C4-2B (cell line): ENCODE data around the gene TRIM23.

ENCODE experiments used
- H3K27ac ChIP-seq: fragments of 450-650 bp; 2 replicates; pipeline ENCODE4 v1.5.1; 2017
- CTCF ChIP-seq: fragments of 450-650 bp; conservative IDR thresholded peaks from 2 replicates; pipeline ENCODE4 v1.5.1; 2017; ENCODE audit warnings: mild to moderate bottlenecking
- ZFX ChIP-seq: fragments of 450-650 bp; IDR thresholded peaks from 2 replicates; pipeline ENCODE4 v1.6.1; 2017

The TRIM23 gene

GRCh38 chr5:65624025-65624570 lies at the start of gene TRIM23:
TSS of gene TRIM23 (minus strand) at chr5:65624333. CDS start at chr5:65624274, 59 bp downstream.
- H3K27ac ChIP-seq, result peak within 1 kb of the TSS; percentile 88

GRCh38 chr5:65672796-65673195 lies 48.7 kb upstream of the TRIM23 start:
- TF ChIP-seq ZFX, result no peak
- no peak for TF ChIP-seq CTCF
- no peak overlapping the region for H3K27ac ChIP-seq

More at GRCh38 chr5:65624025-65624570, at the start of gene TRIM23:
- TF ChIP-seq ZFX, result peak; percentile 71; the same call in 1 of the 2 replicates
- TF ChIP-seq CTCF, result no peak

GRCh38 chr5:65668696-65669095 lies 44.6 kb upstream of the TRIM23 start:
- H3K27ac ChIP-seq, result no peak overlapping the region
- TF ChIP-seq CTCF (no peak), ZFX (no peak)

- TF ChIP-seq ZFX (no peak), CTCF (peak; percentile 64)
- no peak overlapping the region for H3K27ac ChIP-seq
These were observed 39.8 kb upstream of the TRIM23 start for GRCh38 chr5:65663804-65664521.

- TF ChIP-seq CTCF, result no peak
- no peak for TF ChIP-seq ZFX
- no peak overlapping the region for H3K27ac ChIP-seq
These were observed 30.6 kb upstream of the TRIM23 start for GRCh38 chr5:65654713-65655112.

- TF ChIP-seq CTCF (no peak), ZFX (no peak)
- H3K27ac ChIP-seq, result peak overlapping the region; percentile 52
These were observed 27.0 kb upstream of the TRIM23 start for GRCh38 chr5:65651144-65651543.

- H3K27ac ChIP-seq, result no peak overlapping the region
These were observed 23.8 kb upstream of the TRIM23 start for GRCh38 chr5:65647941-65648340.

More at GRCh38 chr5:65647941-65648340, 23.8 kb upstream of the TRIM23 start:
- no peak for TF ChIP-seq ZFX
- TF ChIP-seq CTCF, result no peak
